ENCODE data around the gene SPON1.

- TF ChIP-seq CTCF (IDR thresholded peaks at IDR 0.05 in 2 of 3, conservative IDR thresholded peaks at IDR 0.05 in 1 of 3; ENCODE audit: control insufficient read depth in 2 of 3, extremely low read depth in 1 of 3, insufficient read depth in 1 of 3, low read depth in 3 of 3, low read length in 3 of 3) = no peak
- TF ChIP-seq, protein P1, sequence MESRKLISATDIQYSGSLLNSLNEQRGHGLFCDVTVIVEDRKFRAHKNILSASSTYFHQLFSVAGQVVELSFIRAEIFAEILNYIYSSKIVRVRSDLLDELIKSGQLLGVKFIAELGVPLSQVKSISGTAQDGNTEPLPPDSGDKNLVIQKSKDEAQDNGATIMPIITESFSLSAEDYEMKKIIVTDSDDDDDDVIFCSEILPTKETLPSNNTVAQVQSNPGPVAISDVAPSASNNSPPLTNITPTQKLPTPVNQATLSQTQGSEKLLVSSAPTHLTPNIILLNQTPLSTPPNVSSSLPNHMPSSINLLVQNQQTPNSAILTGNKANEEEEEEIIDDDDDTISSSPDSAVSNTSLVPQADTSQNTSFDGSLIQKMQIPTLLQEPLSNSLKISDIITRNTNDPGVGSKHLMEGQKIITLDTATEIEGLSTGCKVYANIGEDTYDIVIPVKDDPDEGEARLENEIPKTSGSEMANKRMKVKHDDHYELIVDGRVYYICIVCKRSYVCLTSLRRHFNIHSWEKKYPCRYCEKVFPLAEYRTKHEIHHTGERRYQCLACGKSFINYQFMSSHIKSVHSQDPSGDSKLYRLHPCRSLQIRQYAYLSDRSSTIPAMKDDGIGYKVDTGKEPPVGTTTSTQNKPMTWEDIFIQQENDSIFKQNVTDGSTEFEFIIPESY (IDR thresholded peaks at IDR 0.05) = no peak
- TF ChIP-seq SIN3A (IDR thresholded peaks at IDR 0.05; ENCODE audit: low read depth, low read length) = no peak
- TF ChIP-seq, protein P2, sequence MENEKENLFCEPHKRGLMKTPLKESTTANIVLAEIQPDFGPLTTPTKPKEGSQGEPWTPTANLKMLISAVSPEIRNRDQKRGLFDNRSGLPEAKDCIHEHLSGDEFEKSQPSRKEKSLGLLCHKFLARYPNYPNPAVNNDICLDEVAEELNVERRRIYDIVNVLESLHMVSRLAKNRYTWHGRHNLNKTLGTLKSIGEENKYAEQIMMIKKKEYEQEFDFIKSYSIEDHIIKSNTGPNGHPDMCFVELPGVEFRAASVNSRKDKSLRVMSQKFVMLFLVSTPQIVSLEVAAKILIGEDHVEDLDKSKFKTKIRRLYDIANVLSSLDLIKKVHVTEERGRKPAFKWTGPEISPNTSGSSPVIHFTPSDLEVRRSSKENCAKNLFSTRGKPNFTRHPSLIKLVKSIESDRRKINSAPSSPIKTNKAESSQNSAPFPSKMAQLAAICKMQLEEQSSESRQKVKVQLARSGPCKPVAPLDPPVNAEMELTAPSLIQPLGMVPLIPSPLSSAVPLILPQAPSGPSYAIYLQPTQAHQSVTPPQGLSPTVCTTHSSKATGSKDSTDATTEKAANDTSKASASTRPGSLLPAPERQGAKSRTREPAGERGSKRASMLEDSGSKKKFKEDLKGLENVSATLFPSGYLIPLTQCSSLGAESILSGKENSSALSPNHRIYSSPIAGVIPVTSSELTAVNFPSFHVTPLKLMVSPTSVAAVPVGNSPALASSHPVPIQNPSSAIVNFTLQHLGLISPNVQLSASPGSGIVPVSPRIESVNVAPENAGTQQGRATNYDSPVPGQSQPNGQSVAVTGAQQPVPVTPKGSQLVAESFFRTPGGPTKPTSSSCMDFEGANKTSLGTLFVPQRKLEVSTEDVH (IDR thresholded peaks at IDR 0.05; ENCODE audit: low read depth, partially characterized antibody) = no peak
- no peak for TF ChIP-seq ESRRA (IDR thresholded peaks at IDR 0.05; ENCODE audit: low read length)
- TF ChIP-seq RAD21 (IDR thresholded peaks at IDR 0.05; ENCODE audit: insufficient read depth, low read depth, low read length) = no peak
- TF ChIP-seq KAT2A (conservative IDR thresholded peaks at IDR 0.05; ENCODE audit: control insufficient read depth, low read depth, low read length) = no peak
- TF ChIP-seq MAX (IDR thresholded peaks at IDR 0.05; ENCODE audit: low read depth, low read length) = no peak
- no peak for TF ChIP-seq NFYA (IDR thresholded peaks at IDR 0.05; ENCODE audit: borderline replicate concordance, low read depth, low read length)
- TF ChIP-seq HDAC2 (IDR thresholded peaks at IDR 0.05) = no peak
- no peak for TF ChIP-seq CBX5 (IDR thresholded peaks at IDR 0.05; ENCODE audit: low read depth)
- no peak for TF ChIP-seq POLR2AphosphoS5 (IDR thresholded peaks at IDR 0.05; ENCODE audit: low read length)
- no peak for TF ChIP-seq RB1 (IDR thresholded peaks at IDR 0.05; ENCODE audit: borderline replicate concordance)
Observed at GRCh38 chr11:14308897-14309387, 346.4 kb downstream of the SPON1 start.
